NCI-H345 treated with DMSO at 0.1 percent for 48 hours (cell line): ENCODE results near the gene SGTA.
"Not testable (repeated sequence)": the region's sequence is repeated elsewhere in the genome, so short reads cannot be mapped to it uniquely, and the experiment has no call there.

ENCODE experiments used
- DNase-seq: peaks from one replicate; lab custom pipeline; 2025; ENCODE audit not compliant: unreplicated experiment; lab: John Stamatoyannopoulos, UW

The SGTA gene

GRCh38 chr19:2714531-2715269 lies 68.4 kb downstream of the SGTA start:
- DNase-seq = no peak

DNA sequence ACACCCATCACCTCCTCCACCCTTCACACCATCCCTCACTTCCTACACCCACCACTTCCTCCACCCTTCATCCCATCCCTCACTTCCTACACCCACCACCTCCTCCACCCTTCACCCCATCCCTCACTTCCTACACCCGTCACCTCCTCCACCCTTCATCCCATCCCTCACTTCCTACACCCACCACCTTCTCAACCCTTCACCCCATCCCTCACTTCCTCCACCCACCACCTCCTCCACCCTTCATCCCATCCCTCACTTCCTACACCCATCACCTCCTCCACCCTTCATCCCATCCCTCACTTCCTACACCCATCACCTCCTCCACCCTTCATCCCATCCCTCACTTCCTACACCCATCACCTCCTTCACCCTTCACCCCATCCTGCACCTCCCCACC lies 69.0 kb downstream of the SGTA start:
- DNase-seq = not testable (repeated sequence)

- not testable (repeated sequence) for DNase-seq
Measured at GRCh38 chr19:2713170-2713569, 69.9 kb downstream of the SGTA start.

DNA sequence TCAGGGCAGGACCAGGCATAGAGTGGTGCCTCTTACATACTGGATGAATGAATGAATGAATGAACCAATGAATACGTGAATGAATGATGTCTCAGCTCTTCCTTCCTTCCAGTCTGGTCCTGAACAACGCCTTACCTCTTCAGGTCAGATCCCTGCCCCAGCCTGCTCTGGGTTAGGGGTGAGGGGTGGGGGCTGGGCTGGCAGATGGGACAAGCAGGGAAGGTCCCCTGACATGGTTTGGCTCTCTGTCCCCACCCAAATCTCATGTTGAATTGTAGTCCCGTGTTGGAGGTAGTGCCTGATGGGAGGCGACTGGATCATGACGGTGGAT lies 71.2 kb downstream of the SGTA start:
- DNase-seq = no peak

DNA sequence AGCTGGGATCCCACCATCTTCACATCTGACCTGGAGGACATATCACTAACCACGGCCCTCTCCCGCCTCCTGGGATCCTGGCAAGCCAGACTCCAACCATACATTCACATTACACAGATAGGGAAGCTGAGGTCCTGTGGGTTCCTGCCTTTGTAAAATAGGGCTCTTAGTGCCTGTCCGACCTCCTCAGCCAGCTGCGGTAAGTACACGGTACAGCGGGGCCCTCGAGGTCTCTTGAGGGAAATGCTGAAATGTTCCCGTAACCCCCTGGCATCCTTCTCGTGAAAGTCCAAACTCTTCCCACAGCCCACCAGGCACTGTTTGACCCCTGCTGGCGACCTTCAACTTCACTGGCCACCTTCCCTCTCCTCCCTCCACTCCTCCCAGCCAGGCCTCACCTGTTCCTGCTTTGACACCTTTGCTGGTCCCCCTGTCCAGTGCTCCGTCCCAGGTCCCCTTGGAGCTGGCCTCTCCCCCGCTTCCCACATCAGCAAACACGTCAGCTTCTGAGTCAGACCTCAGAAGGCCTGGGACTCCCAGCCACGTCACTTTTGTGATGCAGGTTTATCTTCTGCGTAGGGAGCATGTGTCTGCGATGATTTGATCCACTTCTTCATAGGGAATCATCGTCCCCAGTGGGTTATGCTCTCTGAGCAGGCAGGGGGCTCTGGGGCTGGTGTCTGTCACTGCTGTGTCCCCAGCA lies 71.8 kb downstream of the SGTA start:
- DNase-seq = no peak

- no peak for DNase-seq
Measured at GRCh38 chr19:2706251-2706650, 76.8 kb downstream of the SGTA start.
